Stimulated activated CD4-positive, alpha-beta T cell treated with anti-CD3 and anti-CD28 coated beads, Interleukin-15, amount 100 ng/mL, for 1 hour (primary cell): ENCODE measurements around the gene ALDOA.
"Not testable (repeated sequence)": the region's sequence is repeated elsewhere in the genome, so short reads cannot be mapped to it uniquely, and the experiment has no call there.

ENCODE experiments used
- DNase-seq, 2 donors: peaks; one replicate each; pipeline ENCODE4 v3.0.0-alpha.2; 2020; ENCODE audit warnings: low read depth in 1 of 2, low spot score in 1 of 2

The ALDOA gene

DNA sequence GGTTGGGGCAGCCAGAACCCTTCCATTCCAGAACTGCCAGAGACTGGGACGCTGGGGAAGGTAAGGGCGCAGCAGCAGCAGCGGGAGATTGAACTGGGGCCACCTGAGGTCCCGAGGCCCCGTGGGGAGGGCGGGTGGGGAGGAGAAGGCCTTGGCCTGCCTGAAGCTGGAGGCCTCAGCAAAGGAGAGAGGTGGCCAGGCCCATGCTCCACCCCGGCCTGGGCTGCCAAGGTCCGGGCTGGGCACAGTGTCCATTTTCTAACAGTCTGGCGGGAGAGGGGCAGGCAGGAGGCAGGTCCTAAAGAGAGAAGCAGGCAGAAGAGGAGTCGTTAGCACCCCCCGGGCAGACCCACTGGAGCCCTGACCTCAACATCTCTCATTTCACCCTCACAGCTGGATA is 48.9 kb downstream of the ALDOA start:
- DNase-seq = no peak

DNA sequence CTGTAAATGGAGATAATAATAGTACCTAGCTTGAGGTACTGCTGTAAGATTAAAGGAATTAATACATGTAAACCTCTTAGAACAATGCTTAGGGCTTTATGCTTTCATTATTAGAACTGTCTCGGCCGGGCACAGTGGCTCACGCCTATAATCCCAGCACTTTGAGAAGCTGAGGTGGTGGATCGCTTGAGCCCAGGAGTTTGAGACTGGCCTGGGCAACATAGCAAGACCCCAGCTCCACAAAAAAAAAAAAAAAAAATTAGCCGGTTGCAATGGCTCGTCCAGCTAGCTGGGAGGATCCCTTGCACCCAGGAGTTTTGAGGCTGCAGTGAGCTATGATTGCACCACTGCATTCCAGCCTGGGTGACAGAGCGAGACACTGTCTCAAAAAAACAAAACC is 49.3 kb downstream of the ALDOA start:
- DNase-seq = not testable (repeated sequence)

DNA sequence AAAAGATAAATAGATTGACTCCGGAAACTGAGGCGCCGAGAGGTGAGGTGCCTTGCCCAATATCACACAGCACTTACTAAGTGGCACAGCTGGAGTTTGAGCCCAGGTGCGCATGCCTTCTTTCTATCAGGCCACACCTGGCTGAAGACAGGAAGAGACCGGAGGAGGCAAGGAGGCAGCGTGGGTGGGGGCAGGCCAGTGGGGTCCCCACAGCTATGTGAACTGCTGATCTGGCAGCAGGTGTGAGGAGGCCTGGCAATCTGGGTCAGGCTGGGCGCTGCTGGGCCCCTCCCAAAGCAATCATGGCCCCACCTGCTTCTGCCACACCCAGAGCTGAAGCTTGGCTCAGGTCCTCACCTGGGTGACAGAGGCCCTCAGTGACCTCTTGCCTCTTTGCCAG is 49.7 kb downstream of the ALDOA start:
- DNase-seq = no peak

DNA sequence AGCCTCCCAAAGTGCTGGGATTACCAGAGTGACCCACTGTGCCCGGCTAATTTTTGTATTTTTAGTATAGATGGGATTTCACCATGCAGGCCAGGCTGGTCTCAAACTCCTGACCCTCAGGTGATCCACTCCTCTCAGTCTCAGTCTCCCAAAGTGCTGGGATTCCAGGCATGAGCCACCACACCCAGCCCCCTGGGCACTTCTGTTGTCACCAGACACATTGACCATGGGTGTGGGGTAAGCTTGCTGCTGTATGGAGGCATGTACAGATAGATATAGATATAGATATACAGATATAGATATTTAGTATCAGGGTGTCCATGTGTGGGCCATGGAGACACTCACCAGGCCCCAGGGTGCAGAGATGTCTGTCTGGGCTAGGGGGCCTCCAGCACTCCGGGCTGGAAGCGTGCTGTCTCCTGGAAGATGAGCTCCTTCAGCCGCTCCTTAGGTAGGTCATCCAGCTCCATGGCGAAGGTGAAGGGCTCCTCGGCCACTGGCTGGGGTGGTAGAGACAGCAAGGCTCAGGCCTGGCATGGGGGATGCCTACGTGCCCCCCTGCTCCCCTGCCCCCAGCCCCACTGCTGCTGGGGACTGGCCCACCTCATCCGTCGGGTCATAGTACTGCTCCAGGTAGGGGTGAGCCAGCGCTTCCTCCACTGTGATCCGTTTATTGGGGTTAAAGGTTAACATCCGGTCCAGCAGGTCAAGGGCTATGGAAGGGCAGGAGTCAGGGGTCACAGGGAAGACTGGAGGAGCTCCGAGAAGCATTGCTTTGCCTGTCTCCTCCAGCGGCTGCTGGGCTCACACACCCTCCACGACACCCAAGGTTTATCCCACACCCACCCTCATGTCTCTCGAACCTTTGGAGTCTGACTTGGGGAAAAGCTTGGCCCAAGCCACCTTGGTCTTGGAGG is 51.0 kb downstream of the ALDOA start:
- no peak for DNase-seq

DNA sequence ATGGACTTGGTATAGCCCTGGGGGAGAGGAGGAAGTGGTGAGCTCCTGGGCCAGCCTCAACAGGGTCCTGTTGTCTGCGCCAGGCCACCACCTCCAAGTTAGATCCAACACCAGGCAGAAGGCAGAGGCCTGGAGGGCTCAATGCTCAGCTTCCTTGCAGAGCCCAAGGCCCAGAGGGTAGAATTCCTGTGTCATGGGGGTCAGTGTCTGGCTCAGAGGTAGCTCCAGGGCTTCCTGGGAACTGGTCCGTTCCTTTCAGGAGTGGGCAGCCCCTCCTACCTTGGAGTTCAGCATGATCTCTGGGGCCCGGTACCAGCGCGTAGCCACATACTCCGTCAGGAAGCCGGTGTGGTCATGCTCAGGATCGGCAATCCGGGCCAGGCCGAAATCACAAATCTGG is 52.2 kb downstream of the ALDOA start:
- no peak for DNase-seq

DNA sequence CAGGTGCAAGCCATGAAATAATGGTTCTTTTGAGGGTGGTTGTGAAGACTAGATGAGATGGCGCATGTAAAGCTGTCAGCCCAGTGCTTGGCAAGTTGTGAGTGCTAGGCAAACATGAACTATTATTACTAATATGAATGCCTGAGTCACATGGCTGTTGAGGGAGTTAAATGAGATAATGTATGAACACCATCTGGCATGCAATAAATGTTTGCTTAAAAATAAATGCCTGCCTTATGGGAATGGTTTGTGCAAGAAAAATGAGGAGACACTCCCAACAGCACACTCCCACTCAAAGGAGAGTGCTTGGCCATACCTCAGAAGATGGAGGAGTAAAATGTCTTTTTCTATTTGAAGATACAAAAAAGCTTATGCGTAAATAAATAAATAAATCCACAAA is 53.9 kb downstream of the ALDOA start:
- DNase-seq = no peak
